ENCODE results near the gene VAT1L.

- no peak for TF ChIP-seq CTCF (IDR thresholded peaks at IDR 0.05)
- no peak for TF ChIP-seq POLR2A (IDR thresholded peaks at IDR 0.05)
Observed at GRCh38 chr16:77853161-77853560, 64.8 kb downstream of the VAT1L start.

Data from right lobe of liver (tissue), 4 donors.